Urothelium cell line (cell line): Measurements from ENCODE around the gene MLN.
"Not testable (repeated sequence)": the region's sequence is repeated elsewhere in the genome, so short reads cannot be mapped to it uniquely, and the experiment has no call there.

ENCODE experiments used
- DNase-seq: peaks from one replicate; pipeline ENCODE4 v3.0.0; 2011; ENCODE audit warnings: low spot score, mixed read lengths
- FAIRE-seq: peaks from 2 replicates; lab custom pipeline; 2011; peaks lifted over from hg19 to GRCh38; lab: Jason Lieb, UNC

The MLN gene

GRCh38 chr6:33836806-33837469 is 33.1 kb upstream of the MLN start:
- no peak for FAIRE-seq
- no peak for DNase-seq

GRCh38 chr6:33834401-33835392 is 30.9 kb upstream of the MLN start:
- FAIRE-seq (no peak), DNase-seq (no peak)

- FAIRE-seq (no peak), DNase-seq (no peak)
Measured at GRCh38 chr6:33833599-33833998, 29.8 kb upstream of the MLN start.

GRCh38 chr6:33832831-33833230 is 29.0 kb upstream of the MLN start:
- not testable (repeated sequence) for FAIRE-seq, DNase-seq

- not testable (repeated sequence) for FAIRE-seq, DNase-seq
Measured at GRCh38 chr6:33831725-33832124, 27.9 kb upstream of the MLN start.

- FAIRE-seq (no peak), DNase-seq (no peak)
Measured at GRCh38 chr6:33830635-33831240, 26.9 kb upstream of the MLN start.

GRCh38 chr6:33828764-33829731 is 25.2 kb upstream of the MLN start:
- DNase-seq: no peak
- FAIRE-seq: no peak

DNA sequence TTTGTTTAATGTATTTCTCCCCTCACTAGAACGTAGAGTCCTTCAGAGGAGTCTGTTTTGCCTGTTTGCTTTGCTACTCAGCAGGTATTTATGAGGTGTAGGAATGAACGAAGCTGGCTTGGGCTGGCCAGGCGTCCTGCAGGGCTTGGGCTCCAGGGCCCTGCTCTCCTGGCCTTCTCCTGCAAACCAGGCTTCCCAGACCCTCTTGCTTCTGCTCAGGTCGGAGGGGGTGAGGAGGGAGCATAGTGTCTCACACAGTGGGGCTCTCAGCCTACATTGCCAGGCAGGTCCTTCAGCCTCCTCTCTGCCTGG is 24.6 kb upstream of the MLN start:
- FAIRE-seq (no peak), DNase-seq (no peak)

DNA sequence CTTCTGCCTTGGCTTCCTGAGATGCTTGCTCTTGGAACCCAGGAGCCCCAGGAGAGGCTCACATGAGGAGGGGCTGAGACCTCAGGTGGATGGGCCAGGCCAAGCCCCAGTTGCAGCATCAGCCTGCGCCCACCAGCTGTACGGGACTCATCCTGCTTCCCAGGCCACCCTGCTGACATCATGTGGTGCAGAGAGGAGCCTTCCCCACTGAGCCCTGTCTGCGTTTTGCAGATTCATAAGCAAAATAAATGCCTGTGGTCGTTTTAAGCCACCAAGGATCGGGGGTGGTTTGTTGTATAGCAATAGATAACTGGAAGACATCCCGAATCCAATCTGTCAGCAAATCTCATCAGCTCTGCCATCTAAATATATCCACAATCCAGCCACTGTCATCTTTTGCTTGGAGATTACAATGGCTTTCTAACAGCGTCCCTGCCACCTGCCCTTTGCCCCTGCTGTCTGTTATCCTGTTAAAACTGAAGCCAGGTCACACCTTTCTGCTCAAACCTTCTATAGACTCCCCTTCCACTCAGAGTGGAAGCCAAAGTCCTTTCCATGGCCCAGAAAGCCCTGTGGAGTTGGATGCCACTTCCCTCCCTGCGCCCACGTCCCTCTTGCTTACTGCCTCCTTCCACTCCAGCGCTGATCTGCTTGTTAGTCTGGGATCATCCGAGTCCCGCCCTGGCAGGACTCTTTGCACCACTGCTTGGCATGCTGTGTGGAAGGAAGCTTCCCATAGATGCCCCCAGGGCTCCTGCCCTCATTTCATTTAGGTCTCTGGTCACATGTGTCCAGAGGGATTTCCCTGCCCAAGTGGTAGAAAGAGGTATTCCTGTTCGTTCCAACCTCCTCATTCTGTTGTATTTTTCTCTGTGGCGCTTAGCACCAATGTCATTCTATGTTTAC is 24.0 kb upstream of the MLN start:
- no peak for FAIRE-seq

GRCh38 chr6:33826537-33826936 is 22.7 kb upstream of the MLN start:
- FAIRE-seq (no peak), DNase-seq (no peak)

More for the DNA sequence above, 24.0 kb upstream of the MLN start:
- no peak for DNase-seq

- FAIRE-seq (no peak), DNase-seq (no peak)
Measured at GRCh38 chr6:33824461-33825154, 20.8 kb upstream of the MLN start.

DNA sequence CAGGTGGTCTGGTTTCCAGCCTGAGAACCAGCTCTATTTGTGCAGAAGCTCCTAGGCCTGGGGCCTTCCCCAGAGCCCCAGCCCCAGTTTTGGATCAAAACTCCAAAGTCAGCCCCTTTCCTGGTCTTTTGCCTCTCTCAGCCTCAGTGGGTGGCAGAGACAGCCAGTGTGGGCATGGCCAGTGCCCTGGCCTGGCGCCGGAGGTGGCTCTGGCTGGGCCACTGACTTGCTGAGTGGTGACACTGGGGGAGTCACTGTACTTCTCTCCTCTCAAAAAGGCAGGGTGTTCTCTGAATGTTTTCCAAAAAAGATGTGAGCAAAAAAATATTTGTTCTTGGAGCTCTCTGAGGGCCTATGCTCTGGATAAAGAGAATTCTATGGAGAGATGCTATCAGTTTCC is 20.0 kb upstream of the MLN start:
- DNase-seq: no peak
- FAIRE-seq: no peak

DNA sequence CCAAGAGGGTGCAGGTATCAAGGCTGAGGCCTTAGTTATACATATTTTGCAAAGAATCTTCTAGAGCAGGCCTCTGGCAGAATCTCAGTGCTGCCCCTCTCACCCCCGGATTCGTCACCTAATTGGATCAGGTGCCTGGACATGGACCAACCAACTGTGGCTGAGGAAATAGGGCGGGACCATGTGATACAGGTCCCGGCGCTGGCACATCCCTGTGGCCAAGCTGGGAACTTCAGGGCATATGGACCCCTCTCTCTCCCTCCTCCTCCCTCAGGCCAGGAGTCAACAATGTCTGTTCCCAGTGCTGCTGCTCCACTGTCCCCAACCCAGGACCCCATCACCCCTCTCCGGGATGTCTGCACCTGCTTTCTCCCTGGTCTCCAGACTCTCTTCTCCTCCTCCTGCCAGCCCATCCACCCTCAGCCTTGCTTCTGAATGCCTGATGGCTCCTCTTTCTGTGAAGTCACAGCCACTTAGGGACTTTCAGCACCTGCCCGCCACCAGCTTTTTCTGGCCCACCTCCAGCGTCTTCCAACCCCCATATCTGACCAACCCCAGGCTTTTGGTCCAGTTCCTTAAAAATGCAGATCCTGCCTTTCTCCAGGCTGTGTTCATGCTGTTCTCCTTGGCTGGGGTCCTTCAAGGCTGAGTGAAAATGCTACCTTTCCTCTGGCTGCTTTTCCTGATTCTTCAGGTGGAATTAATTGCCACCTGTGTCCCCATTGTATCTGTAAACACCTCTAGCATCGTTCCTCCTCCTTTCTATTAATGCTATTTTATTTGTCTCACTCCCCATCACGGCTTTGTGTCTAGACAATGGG is 19.0 kb upstream of the MLN start:
- FAIRE-seq (no peak), DNase-seq (peak; percentile 48)

DNA sequence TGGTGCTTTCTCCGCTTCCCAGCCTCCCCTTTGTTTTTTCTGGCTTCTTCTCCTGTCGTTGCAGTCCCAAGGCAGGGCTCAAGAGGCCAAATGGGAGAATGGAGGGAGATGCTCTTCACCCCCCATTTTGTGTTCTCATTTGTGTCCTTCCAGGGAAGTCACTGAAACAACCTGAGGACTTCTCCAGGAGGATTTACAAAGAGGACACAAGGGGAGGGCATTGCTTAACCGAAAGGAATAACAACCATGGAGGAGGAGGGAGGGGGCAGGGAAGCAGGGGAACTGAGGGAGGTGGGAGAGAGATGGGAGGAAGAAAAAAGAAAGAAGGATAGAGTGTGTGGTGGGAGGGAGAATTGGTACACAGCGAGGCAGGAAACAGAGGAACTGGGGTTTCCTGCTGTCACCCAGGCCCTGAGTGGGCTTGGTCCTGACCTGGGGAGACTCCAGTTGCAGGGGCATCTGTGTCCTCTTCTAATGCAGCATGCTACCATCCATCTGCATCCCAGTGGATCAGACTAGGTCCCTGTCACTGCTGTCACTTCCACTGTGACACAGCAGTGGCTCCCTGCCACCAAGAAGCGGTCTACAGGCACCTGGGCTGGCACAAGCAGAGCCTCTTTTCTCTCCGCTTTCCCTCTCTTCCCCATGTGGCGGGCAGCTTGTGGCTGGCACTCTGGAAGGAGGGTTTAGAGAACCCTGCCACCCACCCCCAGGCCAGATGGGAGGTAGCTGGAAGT is 17.1 kb upstream of the MLN start:
- no peak for FAIRE-seq
- no peak for DNase-seq

GRCh38 chr6:33820243-33820642 is 16.4 kb upstream of the MLN start:
- peak; percentile 59 for FAIRE-seq
- DNase-seq: no peak

GRCh38 chr6:33819021-33819420 is 15.2 kb upstream of the MLN start:
- FAIRE-seq: no peak
- no peak for DNase-seq

GRCh38 chr6:33818293-33818692 is 14.5 kb upstream of the MLN start:
- DNase-seq (no peak), FAIRE-seq (no peak)
